ENCODE results near the gene ADAMTSL1.

The ADAMTSL1 gene

DNA sequence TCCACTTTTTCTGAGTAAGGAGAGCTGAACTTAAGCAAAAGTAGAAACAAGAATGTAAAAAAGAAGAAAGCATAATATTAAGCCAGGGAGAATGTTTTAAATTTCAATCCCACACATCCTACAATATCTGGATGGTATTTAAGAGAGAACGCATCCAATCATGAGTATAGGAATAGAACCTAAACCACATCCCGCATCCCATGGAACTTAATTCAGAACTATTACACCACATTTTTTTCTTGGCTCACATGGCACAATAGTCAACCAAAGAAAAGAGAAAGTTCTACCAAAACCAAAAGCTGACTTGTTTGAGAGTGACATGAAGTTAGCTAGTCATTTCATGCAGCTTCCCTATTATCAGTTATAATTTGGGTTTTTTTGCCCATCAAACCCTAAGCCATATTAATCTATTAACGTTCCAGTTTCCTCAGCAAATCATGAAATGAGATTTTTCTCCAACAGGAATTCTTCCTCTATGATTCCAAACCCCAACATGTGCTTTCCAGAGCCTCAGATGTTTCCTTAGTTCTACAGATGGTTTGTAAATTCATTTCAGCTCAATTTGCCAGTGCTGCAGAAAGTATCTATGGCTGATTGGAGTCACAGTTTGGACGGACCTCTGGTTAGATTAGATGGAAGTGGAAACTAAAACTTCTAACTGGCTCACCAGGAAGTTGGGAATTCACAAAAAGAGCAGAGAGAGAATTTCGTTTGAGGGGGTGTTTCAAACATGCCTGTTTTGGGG, 22.5 kb downstream of the ADAMTSL1 start:
- DNase-seq (ENCODE audit: low read depth in 2 of 2, low spot score in 1 of 2), result no peak

DNA sequence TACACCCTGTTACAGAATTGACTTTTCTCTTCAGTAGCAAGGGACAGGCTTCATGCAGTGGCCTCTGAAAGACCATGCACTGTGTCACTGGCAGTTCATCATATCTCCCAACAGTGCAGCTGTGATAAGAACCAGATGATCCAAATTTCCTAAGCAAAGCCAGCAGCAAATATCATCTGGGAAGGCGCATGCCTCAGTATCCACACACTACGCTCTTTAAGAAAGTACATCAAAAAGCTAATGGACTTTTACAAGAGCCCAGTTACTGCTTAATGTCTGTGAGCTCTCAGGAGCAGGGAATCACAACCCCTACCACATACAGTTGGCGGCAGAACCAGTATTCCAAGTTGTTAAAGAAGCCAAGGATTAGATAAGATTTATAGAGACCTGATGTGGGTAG, 25.1 kb downstream of the ADAMTSL1 start:
- no peak for DNase-seq (ENCODE audit: low read depth in 2 of 2, low spot score in 1 of 2)

DNA sequence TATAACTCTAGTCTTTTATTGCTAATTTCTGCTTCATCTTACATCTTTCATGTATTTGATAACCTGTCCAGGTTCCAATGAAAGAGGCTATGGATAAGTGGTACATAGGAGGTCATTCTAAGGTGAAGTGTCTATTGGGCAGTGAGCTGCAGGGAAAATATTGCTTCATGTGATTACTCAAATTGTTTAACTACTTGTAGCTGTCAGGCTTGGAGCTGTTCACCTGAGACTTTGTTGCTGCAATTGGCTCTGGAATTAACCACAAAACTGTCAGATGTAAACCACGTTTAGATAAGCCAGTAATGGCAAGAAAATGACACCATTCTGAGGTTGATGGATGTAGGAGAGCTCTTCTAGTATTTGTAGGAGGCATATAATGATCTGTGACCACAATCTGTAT, 26.0 kb downstream of the ADAMTSL1 start:
- DNase-seq (ENCODE audit: low read depth in 2 of 2, low spot score in 1 of 2), result no peak

GRCh38 chr9:18500451-18500850, 26.5 kb downstream of the ADAMTSL1 start:
- DNase-seq (ENCODE audit: low read depth in 2 of 2, low spot score in 1 of 2), result no peak

DNA sequence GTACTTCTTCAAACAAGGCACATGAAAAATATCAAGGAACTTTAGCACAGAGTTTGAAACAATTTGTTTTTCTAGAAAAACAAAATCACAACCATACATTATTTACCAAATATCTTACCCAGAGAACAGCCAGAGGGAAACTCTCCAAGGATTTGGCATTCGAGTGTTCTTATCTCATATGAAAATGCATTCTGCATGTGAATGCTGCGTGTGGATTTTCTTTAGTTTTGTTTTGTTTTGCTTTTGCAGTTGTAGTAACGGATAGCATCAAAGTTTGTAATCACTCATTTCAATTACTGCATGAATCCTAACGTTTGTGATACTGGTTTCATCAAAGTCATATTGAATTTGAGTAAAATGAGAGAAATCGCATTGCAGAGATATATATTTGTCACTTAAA, 28.0 kb downstream of the ADAMTSL1 start:
- no peak for DNase-seq (ENCODE audit: low read depth in 2 of 2, low spot score in 1 of 2)

DNA sequence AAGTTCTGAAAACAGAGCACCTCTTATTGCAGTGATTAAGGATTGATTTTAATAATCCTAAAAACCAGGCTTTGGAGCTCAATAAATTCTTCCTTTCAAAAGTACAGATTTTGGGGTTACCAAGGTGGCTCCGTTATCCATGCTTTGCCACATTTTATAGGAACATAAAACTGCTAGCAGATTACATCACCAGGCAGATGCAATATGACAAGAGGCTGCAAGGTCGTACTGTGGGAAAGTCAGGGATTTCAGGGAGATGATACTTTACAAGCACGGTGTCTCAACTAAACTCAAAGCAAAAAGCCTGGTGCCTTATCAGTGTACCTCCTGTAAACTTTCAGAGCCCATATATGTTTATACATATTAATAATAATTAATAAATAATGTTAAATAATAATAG, 28.6 kb downstream of the ADAMTSL1 start:
- no peak for DNase-seq (ENCODE audit: low read depth in 2 of 2, low spot score in 1 of 2)

GRCh38 chr9:18504707-18505106, 30.8 kb downstream of the ADAMTSL1 start:
- no peak for DNase-seq (ENCODE audit: low read depth in 2 of 2, low spot score in 1 of 2)

GRCh38 chr9:18507151-18507550, 33.2 kb downstream of the ADAMTSL1 start:
- no peak for DNase-seq (ENCODE audit: low read depth in 2 of 2, low spot score in 1 of 2)

DNA sequence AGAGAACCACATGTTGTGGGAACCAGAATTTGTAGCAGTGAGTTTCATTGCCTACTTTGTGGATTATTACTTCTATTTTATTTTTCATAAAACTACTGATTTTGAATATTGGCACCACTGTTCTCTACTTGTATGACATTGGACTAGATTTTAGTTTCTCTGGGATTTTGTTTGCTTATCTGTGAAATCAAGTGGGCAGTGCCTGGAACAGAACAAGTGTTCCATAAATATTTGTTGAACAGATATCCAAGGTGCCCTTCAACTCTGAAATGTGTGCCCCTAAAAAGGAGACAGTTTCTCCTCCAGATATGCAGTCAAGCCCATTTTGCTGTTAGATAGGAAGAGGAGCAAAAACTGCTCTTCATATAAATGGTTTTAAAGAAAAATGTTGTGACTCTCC, 42.6 kb downstream of the ADAMTSL1 start:
- no peak for DNase-seq (ENCODE audit: low read depth in 2 of 2, low spot score in 1 of 2)

- DNase-seq (ENCODE audit: low read depth in 2 of 2, low spot score in 1 of 2), result no peak
Observed at GRCh38 chr9:18516965-18517364, 43.0 kb downstream of the ADAMTSL1 start.

DNA sequence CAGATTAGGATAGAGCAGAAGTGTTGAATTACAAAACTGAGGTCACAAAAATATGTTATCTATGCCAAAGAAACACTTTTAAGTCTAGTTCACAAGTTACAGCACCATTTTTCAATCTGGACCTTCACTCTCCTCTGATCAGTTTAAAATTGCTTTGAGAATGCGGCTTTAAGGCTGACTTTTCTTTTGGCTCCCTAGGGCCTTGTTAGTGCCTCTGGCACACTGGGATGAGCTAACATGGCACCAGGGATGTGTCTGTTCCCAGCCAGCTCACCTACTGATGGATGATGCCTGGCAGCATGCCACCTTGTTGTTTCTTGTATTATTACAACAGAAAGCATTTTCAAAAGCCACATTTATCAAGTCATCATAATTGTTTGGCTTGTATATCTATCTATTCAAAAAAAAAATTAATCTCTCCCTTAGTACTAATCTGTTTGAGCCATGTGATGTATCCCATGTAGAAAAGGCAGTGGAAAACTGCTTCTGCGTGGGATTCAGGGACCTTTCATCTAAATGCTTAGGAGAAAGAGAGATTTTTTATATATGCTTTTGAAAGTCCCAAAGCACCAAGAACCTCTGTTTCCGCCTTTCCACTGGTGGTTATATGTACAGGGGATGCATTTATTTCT, 46.6 kb downstream of the ADAMTSL1 start:
- DNase-seq (ENCODE audit: low read depth in 2 of 2, low spot score in 1 of 2), result no peak

DNA sequence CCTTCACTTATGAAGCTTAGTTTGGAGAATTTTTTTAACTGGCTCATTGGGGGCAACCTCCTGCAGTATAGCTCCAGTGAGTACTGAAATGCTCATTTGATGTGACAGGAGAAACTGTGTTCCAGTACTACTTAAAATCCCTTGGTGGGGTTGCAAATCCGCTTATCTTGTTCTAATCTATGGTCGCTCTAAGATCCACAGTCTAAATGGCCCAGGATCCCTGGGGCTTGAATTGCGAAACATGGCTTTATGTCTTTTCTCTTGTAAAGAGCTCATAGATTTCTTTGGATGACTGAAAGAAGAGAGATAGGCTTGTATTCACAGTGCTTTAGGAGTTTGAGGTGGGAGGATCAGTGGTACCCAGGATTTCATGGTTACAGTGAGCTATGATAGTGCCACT, 52.7 kb downstream of the ADAMTSL1 start:
- DNase-seq (ENCODE audit: low read depth in 2 of 2, low spot score in 1 of 2), result no peak

- DNase-seq (ENCODE audit: low read depth in 2 of 2, low spot score in 1 of 2), result no peak
Observed at GRCh38 chr9:18531136-18532065, 57.4 kb downstream of the ADAMTSL1 start.

- DNase-seq (ENCODE audit: low read depth in 2 of 2, low spot score in 1 of 2), result no peak
Observed at GRCh38 chr9:18534611-18535010, 60.7 kb downstream of the ADAMTSL1 start.

GRCh38 chr9:18536554-18536953, 62.6 kb downstream of the ADAMTSL1 start:
- no peak for DNase-seq (ENCODE audit: low read depth in 2 of 2, low spot score in 1 of 2)

DNA sequence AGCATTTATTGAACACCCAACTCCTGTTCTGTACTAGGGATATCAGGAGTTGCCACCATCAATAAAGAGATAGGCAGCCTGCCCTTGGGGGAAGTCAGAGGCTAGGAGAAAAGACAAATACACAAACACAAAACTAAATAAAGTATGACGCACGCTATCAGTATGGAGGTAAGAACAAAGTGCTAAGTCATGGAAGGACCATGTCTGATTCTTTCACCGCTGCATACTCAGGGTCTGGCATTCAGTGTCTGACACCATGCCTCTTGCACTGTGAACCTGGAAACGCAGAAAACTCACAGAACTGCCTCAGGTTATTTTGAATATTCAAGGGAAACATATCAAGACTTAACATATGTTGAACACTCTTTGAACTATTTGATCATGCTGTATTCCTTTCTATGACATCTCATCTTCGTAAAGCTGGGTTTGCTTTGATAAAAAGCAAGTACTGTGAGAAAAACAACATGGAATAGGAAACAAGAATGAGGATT, 65.3 kb downstream of the ADAMTSL1 start:
- DNase-seq (ENCODE audit: low read depth in 2 of 2, low spot score in 1 of 2), result no peak

DNA sequence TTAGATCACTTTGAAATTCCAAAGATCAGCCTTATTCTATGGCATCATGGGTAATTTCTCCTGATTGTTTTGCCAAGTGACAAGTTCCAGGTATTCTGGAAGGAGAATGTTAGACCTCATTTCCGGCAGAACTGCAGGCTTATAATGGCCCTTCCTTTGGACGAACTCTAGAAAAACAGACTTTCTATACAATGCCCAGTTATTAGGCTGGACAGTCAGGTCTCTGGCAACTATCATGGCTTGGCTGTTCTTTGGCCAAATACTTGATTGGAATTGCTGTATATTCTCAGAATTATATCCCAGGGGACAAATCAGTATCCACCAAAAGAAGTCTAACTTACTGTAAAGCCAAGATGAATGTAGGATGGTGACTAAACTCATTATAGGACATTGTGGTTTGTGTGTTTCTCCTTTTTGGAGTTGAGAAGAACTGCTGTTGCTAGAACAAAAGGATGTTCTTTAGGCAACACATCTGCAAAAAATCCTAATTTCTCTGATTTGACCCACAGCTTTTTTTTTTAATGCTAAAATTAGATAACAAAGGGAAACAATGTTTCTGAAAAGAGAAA, 69.0 kb downstream of the ADAMTSL1 start:
- no peak for DNase-seq (ENCODE audit: low read depth in 2 of 2, low spot score in 1 of 2)

GRCh38 chr9:18543406-18544192, 69.6 kb downstream of the ADAMTSL1 start:
- no peak for DNase-seq (ENCODE audit: low read depth in 2 of 2, low spot score in 1 of 2)

DNA sequence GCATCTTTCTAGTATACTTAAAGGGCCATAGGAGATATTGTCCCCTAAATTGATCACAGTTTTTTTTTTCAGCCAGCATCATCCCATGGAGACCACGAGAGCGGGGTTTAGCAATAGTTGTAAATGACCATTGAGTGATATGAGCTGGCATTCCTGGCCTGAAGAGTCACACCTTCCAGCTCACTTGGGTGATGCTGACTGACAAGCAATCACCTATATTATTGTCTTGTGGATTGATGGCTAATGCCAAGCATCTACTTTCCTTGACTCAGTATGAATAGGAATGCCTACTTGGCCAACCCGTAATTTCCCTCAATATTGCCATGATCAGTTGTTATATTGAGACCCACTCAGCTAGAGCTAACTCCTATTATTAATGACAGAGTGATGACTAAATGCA, 70.5 kb downstream of the ADAMTSL1 start:
- no peak for DNase-seq (ENCODE audit: low read depth in 2 of 2, low spot score in 1 of 2)

GRCh38 chr9:18545636-18546360, 71.8 kb downstream of the ADAMTSL1 start:
- no peak for DNase-seq (ENCODE audit: low read depth in 2 of 2, low spot score in 1 of 2)
